WTC11 (cell line): ENCODE results near the gene ABHD16A. TPM values are rescaled to one million over a fixed set of nuclear protein-coding genes. Genes with fewer than 3 reads are reported as not detected.

ENCODE experiments used
- ATAC-seq: fragments of 200-7000 bp; cut with Tn5 transposase; 2 replicates; pipeline ENCODE4 v1.10.0; 2021; ENCODE audit warnings: mild to moderate bottlenecking, moderate library complexity
- CTCF ChIA-PET: fragments of 300-600 bp; sonication (Branson Sonifier 250); formaldehyde crosslinking; loops from one replicate; lab custom pipeline; 2021; ENCODE audit warnings: antibody characterized with exemption; lab: Charles Lee
- POLR2A ChIA-PET: fragments of 350-600 bp; sonication (Branson Sonifier 250); formaldehyde crosslinking; loops from one replicate; lab custom pipeline; 2021; ENCODE audit warnings: antibody characterized with exemption; lab: Charles Lee
- DNase-seq: peaks from one replicate; pipeline ENCODE4 v3.0.0; 2021; ENCODE audit warnings: low spot score
- H3K27ac Mint-ChIP-seq: 2 replicates; pipeline ENCODE4 v1.8.0; 2021; ENCODE audit warnings: mixed read lengths
- H3K27me3 Mint-ChIP-seq: 2 replicates; pipeline ENCODE4 v1.8.0; 2021; ENCODE audit warnings: low read depth, mild to moderate bottlenecking, moderate library complexity, mixed read lengths
- H3K36me3 Mint-ChIP-seq: 2 replicates; pipeline ENCODE4 v1.8.0; 2021; ENCODE audit warnings: mixed read lengths
- H3K4me1 Mint-ChIP-seq: 2 replicates; pipeline ENCODE4 v1.8.0; 2022; ENCODE audit warnings: mixed read lengths
- H3K4me3 Mint-ChIP-seq: 2 replicates; pipeline ENCODE4 v1.8.0; 2021; ENCODE audit warnings: mild to moderate bottlenecking, moderate library complexity, mixed read lengths
- H3K9me3 Mint-ChIP-seq: 2 replicates; pipeline ENCODE4 v1.8.0; 2021; ENCODE audit warnings: mixed read lengths
- ESRRA ChIP-seq: sonication (generic); formaldehyde crosslinking; IDR thresholded peaks from 2 replicates; pipeline ENCODE4 v1.8.1; 2022; ENCODE audit warnings: mild to moderate bottlenecking, missing genetic modification reagents, borderline replicate concordance
- FOXK1 ChIP-seq: sonication (generic); formaldehyde crosslinking; IDR thresholded peaks from 2 replicates; pipeline ENCODE4 v1.8.0; 2022; ENCODE audit warnings: mild to moderate bottlenecking, moderate library complexity, missing genetic modification reagents
- FOXP1 ChIP-seq: sonication (generic); formaldehyde crosslinking; IDR thresholded peaks from 2 replicates; pipeline ENCODE4 v1.8.0; 2022; ENCODE audit warnings: missing genetic modification reagents, mild to moderate bottlenecking, moderate library complexity, borderline replicate concordance
- KAT7 ChIP-seq: sonication (generic); formaldehyde crosslinking; IDR thresholded peaks from 2 replicates; pipeline ENCODE4 v1.8.1; 2023; ENCODE audit warnings: missing genetic modification reagents, mild to moderate bottlenecking, borderline replicate concordance
- NFATC4 ChIP-seq: fragments of 250-450 bp; sonication (Bioruptor Pico); IDR thresholded peaks from 2 replicates; pipeline ENCODE4 v1.9.0; 2021; ENCODE audit warnings: mild to moderate bottlenecking
- NFE2L1 ChIP-seq: sonication (generic); formaldehyde crosslinking; IDR thresholded peaks from 2 replicates; pipeline ENCODE4 v1.8.1; 2023; ENCODE audit warnings: missing genetic modification reagents
- OVOL2 ChIP-seq: fragments of 250-450 bp; sonication (Bioruptor Pico); IDR thresholded peaks from 2 replicates; pipeline ENCODE4 v1.9.0; 2021; ENCODE audit warnings: mild to moderate bottlenecking, borderline replicate concordance
- RELA ChIP-seq: sonication (generic); formaldehyde crosslinking; IDR thresholded peaks from 2 replicates; pipeline ENCODE4 v1.8.1; 2022; ENCODE audit warnings: missing genetic modification reagents, mild to moderate bottlenecking, borderline replicate concordance
- SOX15 ChIP-seq: fragments of 250-450 bp; sonication (Bioruptor Pico); IDR thresholded peaks from 2 replicates; pipeline ENCODE4 v1.9.0; 2021; ENCODE audit warnings: mild to moderate bottlenecking
- SP1 ChIP-seq: sonication (generic); formaldehyde crosslinking; conservative IDR thresholded peaks from 2 replicates; pipeline ENCODE4 v1.8.1; 2022; ENCODE audit warnings: missing genetic modification reagents
- TCF7 ChIP-seq: sonication (generic); formaldehyde crosslinking; IDR thresholded peaks from 2 replicates; pipeline ENCODE4 v1.8.0; 2022; ENCODE audit warnings: mild to moderate bottlenecking, low read depth, missing genetic modification reagents, moderate library complexity
- TEAD1 ChIP-seq: sonication (generic); formaldehyde crosslinking; IDR thresholded peaks from 2 replicates; pipeline ENCODE4 v1.8.0; 2022; ENCODE audit warnings: mild to moderate bottlenecking, missing genetic modification reagents
- ZNF232 ChIP-seq: sonication (generic); formaldehyde crosslinking; IDR thresholded peaks from 2 replicates; pipeline ENCODE4 v1.8.0; 2022; ENCODE audit warnings: mild to moderate bottlenecking, missing genetic modification reagents
- ZNF317 ChIP-seq: sonication (generic); formaldehyde crosslinking; IDR thresholded peaks from 2 replicates; pipeline ENCODE4 v1.8.1; 2023; ENCODE audit warnings: low read depth, mild to moderate bottlenecking, moderate library complexity, missing genetic modification reagents, borderline replicate concordance
- total RNA-seq: library from RNA; stranded (reverse); gene quantifications from 3 replicates; pipeline ENCODE4 v1.2.3, GENCODE V29; 2021
- TF ChIP-seq, protein P1 (sequence below): fragments of 250-450 bp; sonication (Bioruptor Pico); conservative IDR thresholded peaks from 2 replicates; pipeline ENCODE4 v1.9.0; 2021; ENCODE audit warnings: mild to moderate bottlenecking
- TF ChIP-seq, protein P2 (sequence below): sonication (generic); formaldehyde crosslinking; IDR thresholded peaks from 2 replicates; pipeline ENCODE4 v1.8.1; 2023; ENCODE audit warnings: mild to moderate bottlenecking, missing genetic modification reagents, moderate library complexity
- TF ChIP-seq, protein P3 (sequence below): sonication (generic); formaldehyde crosslinking; IDR thresholded peaks from 2 replicates; pipeline ENCODE4 v1.8.1; 2023; ENCODE audit warnings: mild to moderate bottlenecking, missing genetic modification reagents
- TF ChIP-seq, protein P4 (sequence below): sonication (generic); formaldehyde crosslinking; IDR thresholded peaks from 2 replicates; pipeline ENCODE4 v1.8.1; 2022; ENCODE audit warnings: low read depth, mild to moderate bottlenecking, moderate library complexity, missing genetic modification reagents, borderline replicate concordance
- TF ChIP-seq, protein P5 (sequence below): sonication (generic); formaldehyde crosslinking; conservative IDR thresholded peaks from 2 replicates; pipeline ENCODE4 v1.8.1; 2023; ENCODE audit warnings: mild to moderate bottlenecking, low read depth, missing genetic modification reagents, moderate library complexity
- TF ChIP-seq, protein P6 (sequence below): sonication (generic); formaldehyde crosslinking; IDR thresholded peaks from 2 replicates; pipeline ENCODE4 v1.8.0; 2022; ENCODE audit warnings: mild to moderate bottlenecking, missing genetic modification reagents
- TF ChIP-seq, protein P7 (sequence below): sonication (generic); formaldehyde crosslinking; conservative IDR thresholded peaks from 2 replicates; pipeline ENCODE4 v1.8.1; 2022; ENCODE audit warnings: mild to moderate bottlenecking, missing genetic modification reagents

The ABHD16A gene
- total RNA-seq, 1 experiment from 2014 or later = 28.6 TPM

DNA sequence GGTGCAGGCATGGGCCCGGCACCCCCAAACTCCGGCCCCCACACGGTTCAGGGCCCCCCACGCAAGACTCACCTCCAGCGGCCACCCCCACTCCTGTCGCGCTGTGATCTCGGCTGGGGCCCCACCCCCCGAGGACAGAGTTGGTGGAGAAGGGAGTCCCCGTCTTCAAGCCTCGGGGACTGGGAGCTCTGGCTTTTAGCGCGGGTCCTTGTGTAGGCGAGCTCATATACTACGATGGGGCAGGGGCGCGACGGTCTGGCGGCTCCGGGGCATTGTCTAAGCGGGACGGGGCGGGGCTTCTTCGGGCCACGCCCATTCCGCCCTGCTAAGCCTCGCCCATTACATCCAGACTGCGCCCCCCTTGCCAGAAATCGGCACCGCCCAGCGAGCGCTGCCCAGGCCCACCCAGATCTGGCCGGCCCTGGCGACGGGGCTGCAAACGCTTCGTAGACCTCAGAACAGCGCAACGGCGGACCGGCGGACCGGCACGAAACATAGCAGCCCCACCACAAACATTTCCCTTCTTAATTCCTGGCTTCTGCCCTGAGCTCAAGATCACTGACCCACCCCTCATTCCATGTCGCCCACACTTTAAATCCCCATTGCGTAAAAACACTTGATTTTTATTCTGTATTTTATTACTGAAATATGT, 27.0 kb upstream of the ABHD16A start (continued):
- TF ChIP-seq, protein P1, sequence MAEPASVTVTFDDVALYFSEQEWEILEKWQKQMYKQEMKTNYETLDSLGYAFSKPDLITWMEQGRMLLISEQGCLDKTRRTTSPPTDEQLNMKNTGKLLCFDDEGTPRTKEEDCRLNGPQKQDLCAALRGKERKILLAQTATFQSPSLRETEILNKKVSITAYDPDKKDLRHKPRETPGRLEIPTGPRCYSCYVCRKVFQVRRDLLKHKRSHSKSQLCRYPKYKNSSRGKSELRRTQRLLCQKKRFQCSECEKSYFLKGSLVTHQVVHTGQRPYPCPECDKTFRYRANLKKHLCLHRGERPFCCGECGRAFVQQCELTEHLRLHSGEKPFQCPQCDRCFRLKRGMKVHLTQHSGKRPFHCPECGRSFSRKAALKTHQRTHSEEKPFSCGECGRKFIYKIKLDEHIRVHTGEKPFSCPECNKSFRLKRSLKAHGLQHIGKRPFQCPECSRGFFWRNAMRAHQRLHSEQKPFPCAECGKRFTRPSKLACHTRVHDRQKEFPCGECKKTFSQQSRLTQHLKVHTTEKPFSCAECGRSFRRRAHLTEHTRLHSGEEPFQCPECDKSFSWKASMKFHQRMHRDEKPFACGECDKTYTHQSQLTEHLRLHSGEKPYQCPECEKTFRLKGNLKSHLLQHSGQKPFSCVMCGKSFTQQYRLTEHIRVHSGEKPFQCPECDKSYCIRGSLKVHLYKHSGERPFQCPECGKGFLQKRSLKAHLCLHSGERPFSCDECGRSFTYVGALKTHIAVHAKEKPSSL (CRISPR knock-in tag) = no peak; the same call in 1 of the 2 replicates
- TF ChIP-seq, protein P2, sequence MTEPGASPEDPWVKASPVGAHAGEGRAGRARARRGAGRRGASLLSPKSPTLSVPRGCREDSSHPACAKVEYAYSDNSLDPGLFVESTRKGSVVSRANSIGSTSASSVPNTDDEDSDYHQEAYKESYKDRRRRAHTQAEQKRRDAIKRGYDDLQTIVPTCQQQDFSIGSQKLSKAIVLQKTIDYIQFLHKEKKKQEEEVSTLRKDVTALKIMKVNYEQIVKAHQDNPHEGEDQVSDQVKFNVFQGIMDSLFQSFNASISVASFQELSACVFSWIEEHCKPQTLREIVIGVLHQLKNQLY = no peak
- TF ChIP-seq ZNF317 (CRISPR knock-in tag) = no peak
- TF ChIP-seq SP1 (CRISPR knock-in tag) = peak; percentile 92
- no peak for TF ChIP-seq TEAD1 (CRISPR knock-in tag)
- TF ChIP-seq TCF7 (CRISPR knock-in tag) = no peak
- TF ChIP-seq, protein P3, sequence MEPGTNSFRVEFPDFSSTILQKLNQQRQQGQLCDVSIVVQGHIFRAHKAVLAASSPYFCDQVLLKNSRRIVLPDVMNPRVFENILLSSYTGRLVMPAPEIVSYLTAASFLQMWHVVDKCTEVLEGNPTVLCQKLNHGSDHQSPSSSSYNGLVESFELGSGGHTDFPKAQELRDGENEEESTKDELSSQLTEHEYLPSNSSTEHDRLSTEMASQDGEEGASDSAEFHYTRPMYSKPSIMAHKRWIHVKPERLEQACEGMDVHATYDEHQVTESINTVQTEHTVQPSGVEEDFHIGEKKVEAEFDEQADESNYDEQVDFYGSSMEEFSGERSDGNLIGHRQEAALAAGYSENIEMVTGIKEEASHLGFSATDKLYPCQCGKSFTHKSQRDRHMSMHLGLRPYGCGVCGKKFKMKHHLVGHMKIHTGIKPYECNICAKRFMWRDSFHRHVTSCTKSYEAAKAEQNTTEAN = no peak
- peak; percentile 67; the same call in 1 of the 2 replicates for TF ChIP-seq FOXP1
- TF ChIP-seq, protein P4, sequence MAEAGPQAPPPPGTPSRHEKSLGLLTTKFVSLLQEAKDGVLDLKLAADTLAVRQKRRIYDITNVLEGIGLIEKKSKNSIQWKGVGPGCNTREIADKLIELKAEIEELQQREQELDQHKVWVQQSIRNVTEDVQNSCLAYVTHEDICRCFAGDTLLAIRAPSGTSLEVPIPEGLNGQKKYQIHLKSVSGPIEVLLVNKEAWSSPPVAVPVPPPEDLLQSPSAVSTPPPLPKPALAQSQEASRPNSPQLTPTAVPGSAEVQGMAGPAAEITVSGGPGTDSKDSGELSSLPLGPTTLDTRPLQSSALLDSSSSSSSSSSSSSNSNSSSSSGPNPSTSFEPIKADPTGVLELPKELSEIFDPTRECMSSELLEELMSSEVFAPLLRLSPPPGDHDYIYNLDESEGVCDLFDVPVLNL (CRISPR knock-in tag) = no peak
- TF ChIP-seq, protein P5, sequence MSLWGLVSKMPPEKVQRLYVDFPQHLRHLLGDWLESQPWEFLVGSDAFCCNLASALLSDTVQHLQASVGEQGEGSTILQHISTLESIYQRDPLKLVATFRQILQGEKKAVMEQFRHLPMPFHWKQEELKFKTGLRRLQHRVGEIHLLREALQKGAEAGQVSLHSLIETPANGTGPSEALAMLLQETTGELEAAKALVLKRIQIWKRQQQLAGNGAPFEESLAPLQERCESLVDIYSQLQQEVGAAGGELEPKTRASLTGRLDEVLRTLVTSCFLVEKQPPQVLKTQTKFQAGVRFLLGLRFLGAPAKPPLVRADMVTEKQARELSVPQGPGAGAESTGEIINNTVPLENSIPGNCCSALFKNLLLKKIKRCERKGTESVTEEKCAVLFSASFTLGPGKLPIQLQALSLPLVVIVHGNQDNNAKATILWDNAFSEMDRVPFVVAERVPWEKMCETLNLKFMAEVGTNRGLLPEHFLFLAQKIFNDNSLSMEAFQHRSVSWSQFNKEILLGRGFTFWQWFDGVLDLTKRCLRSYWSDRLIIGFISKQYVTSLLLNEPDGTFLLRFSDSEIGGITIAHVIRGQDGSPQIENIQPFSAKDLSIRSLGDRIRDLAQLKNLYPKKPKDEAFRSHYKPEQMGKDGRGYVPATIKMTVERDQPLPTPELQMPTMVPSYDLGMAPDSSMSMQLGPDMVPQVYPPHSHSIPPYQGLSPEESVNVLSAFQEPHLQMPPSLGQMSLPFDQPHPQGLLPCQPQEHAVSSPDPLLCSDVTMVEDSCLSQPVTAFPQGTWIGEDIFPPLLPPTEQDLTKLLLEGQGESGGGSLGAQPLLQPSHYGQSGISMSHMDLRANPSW (CRISPR knock-in tag) = no peak
- TF ChIP-seq NFE2L1 (CRISPR knock-in tag) = no peak
- TF ChIP-seq FOXK1 (CRISPR knock-in tag) = peak; percentile 55; the same call in 1 of the 2 replicates
- TF ChIP-seq, all 79 proteins: peak for 14

DNA sequence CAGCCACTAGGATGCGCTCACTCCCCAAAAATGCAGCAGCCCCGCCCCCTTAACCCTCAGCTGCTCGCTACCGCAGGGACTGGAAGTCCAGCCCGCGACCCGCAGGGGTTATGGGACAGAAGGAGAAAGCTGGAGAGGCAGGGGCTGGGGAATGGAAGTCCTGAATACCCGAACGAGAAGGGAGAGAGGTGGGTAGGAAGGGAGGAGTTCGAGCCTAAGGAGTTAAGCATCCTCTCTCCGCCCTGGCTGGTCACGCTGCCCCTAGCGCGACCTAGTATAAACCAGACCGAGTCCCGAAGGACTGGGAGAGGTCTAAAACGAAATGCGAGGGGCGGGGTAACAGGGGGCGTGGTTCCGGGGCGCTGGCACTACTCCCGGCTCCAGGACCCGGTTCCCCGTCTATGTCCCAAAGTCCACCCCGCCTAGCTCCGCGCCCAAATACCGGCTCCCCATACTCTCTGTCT, 26.4 kb upstream of the ABHD16A start:
- CTCF ChIA-PET = interaction anchor here (0.6 to 4.0 kb wide), 41 partner anchors 8 to 318 kb away, joined by 3 to 66 read pairs (median 5); partner anchors contain the start of genes ABHD16A, BAG6, C6orf47 and DDX39B
- H3K4me1 Mint-ChIP-seq = peaks cover 21% of the 10 kb centered on the region
- H3K36me3 Mint-ChIP-seq = peaks cover 37% of the 10 kb centered on the region
- H3K27me3 Mint-ChIP-seq = no peaks in the 10 kb centered on the region
- TF ChIP-seq ZNF232 (CRISPR knock-in tag) (no peak), TCF7 (CRISPR knock-in tag) (no peak), NFATC4 (0 out of 2 replicates have a peak, but pooled peaks have one; percentile 59), OVOL2 (0 out of 2 replicates have a peak, but pooled peaks have one; percentile 37), RELA (CRISPR knock-in tag) (no peak), KAT7 (CRISPR knock-in tag) (peak; percentile 88; the same call in 1 of the 2 replicates), SP1 (CRISPR knock-in tag) (peak; percentile 87), SOX15 (CRISPR knock-in tag) (no peak), ESRRA (CRISPR knock-in tag) (no peak)
- TF ChIP-seq, protein P6, sequence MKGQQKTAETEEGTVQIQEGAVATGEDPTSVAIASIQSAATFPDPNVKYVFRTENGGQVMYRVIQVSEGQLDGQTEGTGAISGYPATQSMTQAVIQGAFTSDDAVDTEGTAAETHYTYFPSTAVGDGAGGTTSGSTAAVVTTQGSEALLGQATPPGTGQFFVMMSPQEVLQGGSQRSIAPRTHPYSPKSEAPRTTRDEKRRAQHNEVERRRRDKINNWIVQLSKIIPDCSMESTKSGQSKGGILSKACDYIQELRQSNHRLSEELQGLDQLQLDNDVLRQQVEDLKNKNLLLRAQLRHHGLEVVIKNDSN = no peak
- TF ChIP-seq, protein P7, sequence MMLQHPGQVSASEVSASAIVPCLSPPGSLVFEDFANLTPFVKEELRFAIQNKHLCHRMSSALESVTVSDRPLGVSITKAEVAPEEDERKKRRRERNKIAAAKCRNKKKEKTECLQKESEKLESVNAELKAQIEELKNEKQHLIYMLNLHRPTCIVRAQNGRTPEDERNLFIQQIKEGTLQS (CRISPR knock-in tag) = no peak
- DNase-seq (peak; percentile 95), ATAC-seq (peak; percentile 78)
- H3K4me3 Mint-ChIP-seq = peak overlapping the region; percentile 93
- POLR2A ChIA-PET = interaction anchor here (0.6 to 3.6 kb wide), 14 partner anchors 10 to 188 kb away, joined by 3 to 32 read pairs (median 6); partner anchors contain the start of genes BAG6, C6orf47, DDX39B and GPANK1
- H3K27ac Mint-ChIP-seq = peak overlapping the region; percentile 99
- no peaks in the 10 kb centered on the region for H3K9me3 Mint-ChIP-seq
